CD4-positive, CD25-positive, alpha-beta regulatory T cell (primary cell): ENCODE measurements around the gene SYT17. TPM values are rescaled to one million over a fixed set of nuclear protein-coding genes. Genes with fewer than 3 reads are reported as not detected.

ENCODE experiments used
- ATAC-seq, 2 donors: fragments of 150-1000 bp; cut with Tn5 transposase; one replicate each; pipeline ENCODE4 v1.10.0; 2021; ENCODE audit warnings: low read depth in 2 of 2, moderate number of reproducible peaks in 2 of 2, moderate library complexity in 1 of 2
- DNase-seq, 3 donors: peaks; one replicate each; pipeline versions ENCODE4 v3.0.0 to v3.0.0-alpha.2; 2012 to 2022; ENCODE audit warnings: mixed read lengths in 1 of 3
- H3K27ac ChIP-seq: one replicate; pipeline ENCODE4 v1.7.0; 2013; ENCODE audit warnings: mild to moderate bottlenecking, low read length; ENCODE audit not compliant: insufficient read depth, poor library complexity, severe bottlenecking
- H3K27me3 ChIP-seq: one replicate; pipeline ENCODE4 v1.7.0; 2013; ENCODE audit warnings: low read length; ENCODE audit not compliant: control insufficient read depth, insufficient read depth
- H3K36me3 ChIP-seq: one replicate; pipeline ENCODE4 v1.7.0; 2013; ENCODE audit warnings: mild to moderate bottlenecking, low read length, moderate library complexity; ENCODE audit not compliant: control insufficient read depth, insufficient read depth
- H3K4me1 ChIP-seq: 2 replicates; pipeline ENCODE4 v1.7.0; 2013; ENCODE audit warnings: mild to moderate bottlenecking, low read length; ENCODE audit not compliant: insufficient read depth, control insufficient read depth, poor library complexity, severe bottlenecking
- H3K4me3 ChIP-seq: one replicate; pipeline ENCODE4 v1.7.0; 2013; ENCODE audit warnings: low read depth, mild to moderate bottlenecking, low read length, moderate library complexity
- H3K9me3 ChIP-seq, 2 experiments: 1 replicate in 1 of 2; 2 replicates in 1 of 2; pipeline ENCODE4 v1.7.0; 2013; ENCODE audit warnings: low read length in 2 of 2, mild to moderate bottlenecking in 1 of 2, moderate library complexity in 1 of 2; ENCODE audit not compliant: control insufficient read depth in 2 of 2
- H3K27ac Mint-ChIP-seq, 3 donors: one replicate each; pipeline ENCODE4 v1.8.0; 2020 to 2022; ENCODE audit warnings: mild to moderate bottlenecking in 3 of 3, mixed read lengths in 3 of 3, moderate library complexity in 2 of 3
- H3K27me3 Mint-ChIP-seq: one replicate; pipeline ENCODE4 v1.8.0; 2022; ENCODE audit warnings: mild to moderate bottlenecking, mixed read lengths
- H3K36me3 Mint-ChIP-seq: one replicate; pipeline ENCODE4 v1.8.0; 2020; ENCODE audit warnings: mixed read lengths
- H3K4me1 Mint-ChIP-seq, 4 donors: one replicate each; pipeline ENCODE4 v1.8.0; 2020 to 2022; ENCODE audit warnings: mixed read lengths in 4 of 4, mild to moderate bottlenecking in 1 of 4
- H3K4me3 Mint-ChIP-seq, 4 donors: one replicate each; pipeline ENCODE4 v1.8.0; 2020 to 2022; ENCODE audit warnings: mild to moderate bottlenecking in 4 of 4, mixed read lengths in 4 of 4, moderate library complexity in 3 of 4
- H3K9me3 Mint-ChIP-seq, 7 donors: one replicate each; pipeline ENCODE4 v1.8.0; 2020 to 2022; ENCODE audit warnings: mixed read lengths in 7 of 7, mild to moderate bottlenecking in 3 of 7, moderate library complexity in 2 of 7
- polyA plus RNA-seq, 4 donors: library from polyadenylated mRNA; unstranded; fragments of 300-500 nt; fragmentation: Illumina TruSeq; gene quantifications; one replicate each; pipeline ENCODE4 v1.2.3, GENCODE V29; 2021
- total RNA-seq: library from RNA; stranded (reverse); gene quantifications from one replicate; pipeline ENCODE4 v1.2.3, GENCODE V29; 2022

The SYT17 gene
- total and polyA plus RNA-seq, 5 donors from 2014 or later = 0.25 TPM; not detected in 4

GRCh38 chr16:19153876-19154275, 14.2 kb upstream of the SYT17 start:
- Mint-ChIP-seq H3K4me1 (no peaks in the 10 kb centered on the region), H3K9me3 (peaks cover 0 to 6% (median 3%) of the 10 kb centered on the region in 7 donors), H3K4me3 (no peak overlapping the region), H3K36me3 (no peaks in the 10 kb centered on the region), H3K27ac (no peak overlapping the region), H3K27me3 (peaks cover 12% of the 10 kb centered on the region)
- H3K27ac ChIP-seq = no peak overlapping the region
- DNase-seq (no peak), ATAC-seq (no peak)
- no peaks in the 10 kb centered on the region for H3K4me1 ChIP-seq
- H3K36me3 ChIP-seq = no peaks in the 10 kb centered on the region
- H3K27me3 ChIP-seq = no peaks in the 10 kb centered on the region
- no peak overlapping the region for H3K4me3 ChIP-seq
- H3K9me3 ChIP-seq = peaks cover 0 to 3% of the 10 kb centered on the region in 2 experiments

- H3K4me1 Mint-ChIP-seq = no peaks in the 10 kb centered on the region
- Histone ChIP-seq H3K4me3 (no peak overlapping the region), H3K9me3 (peaks cover 0 to 3% of the 10 kb centered on the region in 2 experiments), H3K36me3 (no peaks in the 10 kb centered on the region), H3K27me3 (no peaks in the 10 kb centered on the region), H3K27ac (no peak overlapping the region), H3K4me1 (no peaks in the 10 kb centered on the region)
- H3K9me3 Mint-ChIP-seq = peaks cover 0 to 8% (median 0%) of the 10 kb centered on the region in 7 donors
- H3K27me3 Mint-ChIP-seq = peaks cover 15% of the 10 kb centered on the region
- no peak overlapping the region for H3K27ac Mint-ChIP-seq
- H3K4me3 Mint-ChIP-seq = no peak overlapping the region
- DNase-seq (no peak), ATAC-seq (no peak)
- H3K36me3 Mint-ChIP-seq = no peaks in the 10 kb centered on the region
Measured at GRCh38 chr16:19162085-19162484, 6.0 kb upstream of the SYT17 start.

GRCh38 chr16:19163215-19163614, 4.8 kb upstream of the SYT17 start:
- H3K4me3 Mint-ChIP-seq = no peak overlapping the region
- no peak for ATAC-seq
- H3K36me3 Mint-ChIP-seq = no peaks in the 10 kb centered on the region
- Histone ChIP-seq H3K27ac (no peak overlapping the region), H3K4me1 (no peaks in the 10 kb centered on the region), H3K27me3 (no peaks in the 10 kb centered on the region), H3K9me3 (peaks cover 0 to 3% of the 10 kb centered on the region in 2 experiments), H3K36me3 (no peaks in the 10 kb centered on the region), H3K4me3 (no peak overlapping the region)
- DNase-seq = no peak
- H3K27ac Mint-ChIP-seq = no peak overlapping the region
- peaks cover 0 to 8% (median 0%) of the 10 kb centered on the region in 7 donors for H3K9me3 Mint-ChIP-seq
- H3K27me3 Mint-ChIP-seq = peaks cover 18% of the 10 kb centered on the region
- no peaks in the 10 kb centered on the region for H3K4me1 Mint-ChIP-seq

GRCh38 chr16:19164285-19164684, 3.8 kb upstream of the SYT17 start:
- Mint-ChIP-seq H3K4me3 (no peak overlapping the region), H3K27me3 (peaks cover 19% of the 10 kb centered on the region), H3K36me3 (no peaks in the 10 kb centered on the region), H3K27ac (no peak overlapping the region), H3K9me3 (peaks cover 0 to 8% (median 0%) of the 10 kb centered on the region in 7 donors), H3K4me1 (no peaks in the 10 kb centered on the region)
- Histone ChIP-seq H3K27ac (no peak overlapping the region), H3K4me1 (no peaks in the 10 kb centered on the region), H3K27me3 (no peaks in the 10 kb centered on the region), H3K9me3 (peaks cover 0 to 3% of the 10 kb centered on the region in 2 experiments), H3K36me3 (no peaks in the 10 kb centered on the region), H3K4me3 (no peak overlapping the region)
- DNase-seq (no peak), ATAC-seq (no peak)

GRCh38 chr16:19165101-19165500, 2.9 kb upstream of the SYT17 start:
- peaks cover 0 to 3% of the 10 kb centered on the region in 2 experiments for H3K9me3 ChIP-seq
- no peak for ATAC-seq
- H3K36me3 ChIP-seq = no peaks in the 10 kb centered on the region
- no peak overlapping the region for H3K27ac ChIP-seq
- peaks cover 27% of the 10 kb centered on the region for H3K27me3 Mint-ChIP-seq
- no peak overlapping the region for H3K4me3 ChIP-seq
- DNase-seq = no peak
- H3K4me3 Mint-ChIP-seq = no peak overlapping the region
- peaks cover 0 to 8% (median 0%) of the 10 kb centered on the region in 7 donors for H3K9me3 Mint-ChIP-seq
- H3K4me1 Mint-ChIP-seq = no peaks in the 10 kb centered on the region
- H3K27me3 ChIP-seq = no peaks in the 10 kb centered on the region
- H3K27ac Mint-ChIP-seq = no peak overlapping the region
- no peaks in the 10 kb centered on the region for H3K36me3 Mint-ChIP-seq
- H3K4me1 ChIP-seq = no peaks in the 10 kb centered on the region

- peaks cover 27% of the 10 kb centered on the region for H3K27me3 Mint-ChIP-seq
Measured at GRCh38 chr16:19166500-19166899, 1.5 kb upstream of the SYT17 start.

GRCh38 chr16:19168371-19169081, 486 bp downstream of the SYT17 start:
- H3K4me1 Mint-ChIP-seq = no peaks in the 10 kb centered on the region

More at GRCh38 chr16:19166500-19166899, 1.5 kb upstream of the SYT17 start:
- Histone ChIP-seq H3K27ac (no peak overlapping the region), H3K27me3 (no peaks in the 10 kb centered on the region), H3K4me3 (no peak overlapping the region), H3K9me3 (peaks cover 0 to 3% of the 10 kb centered on the region in 2 experiments), H3K36me3 (no peaks in the 10 kb centered on the region), H3K4me1 (no peaks in the 10 kb centered on the region)
- no peak for ATAC-seq
- H3K9me3 Mint-ChIP-seq = peaks cover 0 to 8% (median 0%) of the 10 kb centered on the region in 7 donors
- H3K27ac Mint-ChIP-seq = no peak overlapping the region
- H3K4me3 Mint-ChIP-seq = no peak overlapping the region
- no peaks in the 10 kb centered on the region for H3K36me3 Mint-ChIP-seq
- H3K4me1 Mint-ChIP-seq = no peaks in the 10 kb centered on the region
- DNase-seq = no peak

GRCh38 chr16:19169082-19169639, 1.1 kb downstream of the SYT17 start:
- H3K27me3 Mint-ChIP-seq = peaks cover 20% of the 10 kb centered on the region
- H3K27ac ChIP-seq = no peak overlapping the region
- H3K36me3 ChIP-seq = no peaks in the 10 kb centered on the region
- no peak for ATAC-seq
- no peak for DNase-seq
- no peak overlapping the region for H3K27ac Mint-ChIP-seq
- no peaks in the 10 kb centered on the region for H3K9me3 Mint-ChIP-seq
- no peak overlapping the region for H3K4me3 Mint-ChIP-seq
- H3K27me3 ChIP-seq = no peaks in the 10 kb centered on the region
- H3K4me3 ChIP-seq = no peak overlapping the region
- H3K9me3 ChIP-seq = no peaks in the 10 kb centered on the region
- no peaks in the 10 kb centered on the region for H3K36me3 Mint-ChIP-seq
- H3K4me1 ChIP-seq = no peaks in the 10 kb centered on the region
- no peaks in the 10 kb centered on the region for H3K4me1 Mint-ChIP-seq

More at GRCh38 chr16:19168371-19169081, 486 bp downstream of the SYT17 start:
- Histone ChIP-seq H3K4me3 (no peak overlapping the region), H3K4me1 (no peaks in the 10 kb centered on the region), H3K27ac (no peak overlapping the region), H3K27me3 (no peaks in the 10 kb centered on the region), H3K9me3 (no peaks in the 10 kb centered on the region), H3K36me3 (no peaks in the 10 kb centered on the region)
- no peak for DNase-seq
- ATAC-seq = no peak
- no peak overlapping the region for H3K27ac Mint-ChIP-seq
- peaks cover 20% of the 10 kb centered on the region for H3K27me3 Mint-ChIP-seq
- H3K4me3 Mint-ChIP-seq = no peak overlapping the region
- peaks cover 0 to 1% (median 0%) of the 10 kb centered on the region in 7 donors for H3K9me3 Mint-ChIP-seq
- H3K36me3 Mint-ChIP-seq = no peaks in the 10 kb centered on the region
